HTERT RPE-1 (cell line): ENCODE data around the gene GSX1.
"Not testable (repeated sequence)": the region's sequence is repeated elsewhere in the genome, so short reads cannot be mapped to it uniquely, and the experiment has no call there.

Experiments
- in situ Hi-C: fragments of 300-500 bp; cut with MboI; formaldehyde crosslinking; loops from 4 replicates; pipeline ENCODE4 v1.14.3; 2020; ENCODE audit warnings: low sequenced_read_pairs

The GSX1 gene

GRCh38 chr13:27793507-27794367 is 1.5 kb downstream of the GSX1 start:
- in situ Hi-C loops, result no loop called here

GRCh38 chr13:27794368-27794691 is 2.0 kb downstream of the GSX1 start:
- in situ Hi-C loops, result no loop called here

DNA sequence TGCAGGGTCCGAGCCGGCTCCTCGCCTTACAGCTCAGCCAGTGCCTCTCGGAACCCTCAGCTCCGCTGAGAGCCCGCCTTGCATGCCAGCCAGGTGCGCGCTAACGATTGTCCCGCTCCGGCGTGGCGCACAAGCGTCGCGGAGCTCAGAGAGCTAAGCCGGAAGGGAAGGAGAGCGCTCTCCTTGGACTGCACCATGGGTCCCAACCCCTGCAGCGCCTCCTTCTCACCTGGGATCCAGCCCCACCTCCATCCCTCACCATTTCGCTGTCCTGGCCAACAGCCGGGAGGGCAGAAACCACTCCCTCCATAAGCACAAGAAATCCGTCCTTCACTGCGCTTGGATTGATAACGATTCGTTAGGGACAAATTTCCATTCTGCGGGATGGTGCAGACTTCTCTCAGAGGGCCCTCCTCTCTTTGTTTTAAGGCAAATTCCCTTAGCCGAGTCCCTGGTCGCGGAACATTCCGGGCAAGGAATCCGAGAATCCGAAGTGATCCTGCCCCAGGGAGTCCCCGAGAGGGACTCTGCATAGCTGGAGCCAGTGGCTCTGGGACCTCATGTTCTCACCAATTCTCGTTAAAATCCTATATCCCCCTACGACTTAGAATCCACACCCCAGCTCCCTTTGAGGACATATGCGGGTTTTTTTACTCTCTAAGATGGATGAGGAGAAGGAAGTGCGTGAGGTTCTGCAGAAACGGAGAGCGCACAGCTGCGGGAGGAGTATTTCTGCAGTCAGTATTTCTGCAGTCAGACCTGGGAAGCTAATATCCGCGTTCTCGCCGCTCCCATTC is 2.8 kb downstream of the GSX1 start:
- in situ Hi-C loops, result no loop called here

- in situ Hi-C loops, result no loop called here
Measured at GRCh38 chr13:27795718-27796019, 3.4 kb downstream of the GSX1 start.

DNA sequence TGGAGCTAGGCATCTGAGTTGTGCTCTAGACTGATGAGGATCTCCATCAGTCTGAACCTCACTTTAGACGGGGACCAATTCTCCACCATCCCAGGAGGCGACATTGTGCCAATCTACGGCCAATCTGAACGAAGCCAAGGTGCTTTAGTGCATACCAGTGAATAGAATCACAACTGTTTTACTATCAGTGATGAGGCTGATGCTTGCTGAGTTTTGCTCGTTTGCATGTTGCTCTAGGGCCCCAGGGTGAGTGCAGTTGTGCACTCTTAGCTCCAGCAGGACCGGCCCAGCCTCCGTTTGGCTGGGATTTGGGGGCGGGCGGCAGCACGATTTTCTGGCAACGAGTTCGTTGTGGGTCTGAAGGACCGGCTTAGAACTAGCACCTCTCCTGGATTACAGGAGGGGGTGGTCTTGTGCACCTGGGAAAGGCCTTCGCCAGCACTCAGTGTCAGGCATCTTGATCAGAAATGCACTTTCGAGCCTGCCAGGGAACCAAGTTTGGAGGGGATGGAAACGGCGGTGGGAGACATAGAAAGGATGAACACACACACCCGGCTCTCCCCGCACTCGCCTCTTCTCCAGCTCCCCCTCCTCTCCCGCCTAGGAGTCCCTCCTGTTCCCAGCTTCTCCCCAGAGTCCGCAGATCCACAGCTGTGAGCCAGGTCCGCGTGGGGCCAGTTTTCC is 4.4 kb downstream of the GSX1 start:
- in situ Hi-C loops, result no loop called here

- in situ Hi-C loops, result no loop called here
Measured at GRCh38 chr13:27797228-27797624, 4.9 kb downstream of the GSX1 start.

DNA sequence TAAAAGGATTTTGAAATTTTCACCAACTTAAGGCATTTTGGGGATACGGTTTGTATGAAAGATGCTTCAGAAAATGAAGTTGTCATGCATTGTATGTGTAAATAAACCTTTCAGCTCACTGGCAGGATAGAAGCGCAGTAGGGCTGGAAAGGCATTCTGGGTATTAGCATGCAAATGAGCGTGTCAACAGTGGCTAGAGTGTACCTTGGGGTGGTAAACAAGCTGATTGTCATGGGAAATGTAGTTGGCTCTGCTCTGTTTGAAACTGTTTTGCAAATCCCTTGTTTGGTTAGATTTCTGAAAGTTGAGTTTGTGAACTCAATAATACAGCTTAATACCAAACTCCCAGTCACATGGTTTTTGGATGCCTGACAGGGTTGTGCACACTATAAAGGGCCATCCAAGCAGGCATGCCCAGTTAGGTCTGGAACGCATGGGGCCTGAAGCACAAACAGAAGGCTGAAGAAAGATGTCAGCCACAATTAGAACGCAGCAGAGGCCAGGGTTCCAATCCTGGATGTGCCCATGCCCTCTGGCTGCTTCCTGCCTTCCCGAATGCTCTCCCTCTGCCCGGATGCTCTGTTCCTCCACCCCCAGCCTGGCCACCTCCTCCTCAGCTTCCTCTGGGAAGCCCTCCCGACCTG is 14.6 kb downstream of the GSX1 start:
- in situ Hi-C loops, result no loop called here

DNA sequence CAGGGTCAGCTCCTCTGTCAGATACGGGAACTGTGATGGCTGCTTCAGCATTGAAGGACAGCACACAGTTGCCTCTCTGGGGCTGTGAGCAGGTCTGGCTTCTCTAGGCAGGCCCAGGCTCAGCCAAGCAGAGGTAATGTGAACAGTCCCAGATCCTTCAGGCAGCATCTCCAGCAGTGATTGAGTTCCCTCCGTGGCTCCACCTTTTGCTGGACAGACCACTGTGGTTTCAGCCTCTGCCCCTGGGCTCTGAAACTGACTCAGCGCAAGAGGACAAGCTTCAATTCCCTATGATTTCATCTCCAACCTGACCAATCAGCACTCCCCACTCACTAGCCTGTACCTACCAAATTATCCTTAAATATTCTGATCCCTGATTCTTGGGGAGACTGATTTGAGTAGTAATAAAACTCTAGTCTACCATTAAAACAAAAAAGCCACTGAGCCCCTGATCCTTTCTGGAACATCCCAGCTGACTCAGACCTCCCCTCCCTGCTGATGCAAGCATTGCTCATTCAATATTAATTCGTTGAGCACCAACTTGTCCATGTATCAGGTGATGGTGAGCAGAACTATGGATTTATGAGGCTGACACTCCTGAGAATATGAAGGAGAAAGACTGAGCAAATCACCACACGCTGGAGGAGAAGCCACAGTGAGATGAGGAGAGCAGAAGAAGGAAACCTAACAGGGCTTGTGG is 16.7 kb downstream of the GSX1 start:
- in situ Hi-C loops, result no loop called here

GRCh38 chr13:27810009-27810408 is 17.7 kb downstream of the GSX1 start:
- in situ Hi-C loops, result no loop called here

- in situ Hi-C loops, result no loop called here
Measured at GRCh38 chr13:27810461-27810860, 18.2 kb downstream of the GSX1 start.

DNA sequence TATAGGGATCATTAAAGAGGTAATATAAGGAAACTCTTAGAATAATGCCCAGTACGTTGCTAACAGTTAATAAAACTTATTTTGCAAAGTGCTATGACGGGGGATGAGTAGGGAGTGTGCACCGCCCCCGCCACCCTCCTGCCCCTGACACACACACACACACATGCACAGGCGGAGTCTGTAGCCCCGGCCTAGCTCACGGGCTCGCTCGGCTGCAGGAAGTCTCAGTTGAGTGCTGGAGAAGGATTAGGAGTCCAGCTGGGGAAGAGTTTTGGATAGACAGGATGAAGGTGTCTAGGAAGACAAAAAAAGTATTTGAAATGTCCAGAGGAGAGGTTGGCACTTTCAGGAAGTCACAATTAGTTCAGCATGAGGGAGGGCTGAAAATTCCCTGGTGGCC is 21.5 kb downstream of the GSX1 start:
- in situ Hi-C loops, result no loop called here

GRCh38 chr13:27817832-27818231 is 25.5 kb downstream of the GSX1 start:
- in situ Hi-C loops, result not testable (repeated sequence)

GRCh38 chr13:27820524-27821482 is 28.5 kb downstream of the GSX1 start:
- in situ Hi-C loops, result no loop called here

- in situ Hi-C loops, result no loop called here
Measured at GRCh38 chr13:27821566-27821965, 29.3 kb downstream of the GSX1 start.

DNA sequence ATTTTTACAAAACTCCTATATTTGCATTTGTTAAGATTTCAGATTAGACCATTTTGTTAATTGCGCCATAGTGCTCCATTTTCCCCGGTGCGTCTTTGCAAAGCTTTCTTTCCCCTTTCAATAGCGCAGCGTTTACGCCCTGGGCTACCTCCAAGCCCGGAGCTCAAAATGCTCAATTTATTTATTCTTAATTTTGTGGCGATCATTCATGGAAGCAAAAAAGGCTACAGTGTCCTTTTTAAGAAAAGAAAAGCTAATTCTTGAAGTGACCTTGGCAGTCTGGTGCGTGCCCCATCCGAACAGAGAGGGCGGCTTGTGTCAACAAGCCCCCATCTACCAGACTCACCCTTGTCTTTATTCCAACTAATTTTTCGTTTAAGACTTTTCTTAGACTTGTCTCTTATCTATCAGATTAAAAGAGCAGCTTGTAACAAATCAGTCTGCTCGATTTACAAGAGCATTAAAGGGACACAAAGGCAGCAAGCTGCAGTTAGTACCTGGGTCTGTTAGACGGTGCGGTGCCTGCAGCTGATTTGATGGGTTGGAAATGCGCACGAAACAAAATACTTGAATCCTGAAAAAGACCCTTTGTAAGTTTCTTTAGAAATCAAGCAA is 30.1 kb downstream of the GSX1 start:
- in situ Hi-C loops, result no loop called here

GRCh38 chr13:27822873-27823311 is 30.6 kb downstream of the GSX1 start:
- in situ Hi-C loops, result no loop called here

DNA sequence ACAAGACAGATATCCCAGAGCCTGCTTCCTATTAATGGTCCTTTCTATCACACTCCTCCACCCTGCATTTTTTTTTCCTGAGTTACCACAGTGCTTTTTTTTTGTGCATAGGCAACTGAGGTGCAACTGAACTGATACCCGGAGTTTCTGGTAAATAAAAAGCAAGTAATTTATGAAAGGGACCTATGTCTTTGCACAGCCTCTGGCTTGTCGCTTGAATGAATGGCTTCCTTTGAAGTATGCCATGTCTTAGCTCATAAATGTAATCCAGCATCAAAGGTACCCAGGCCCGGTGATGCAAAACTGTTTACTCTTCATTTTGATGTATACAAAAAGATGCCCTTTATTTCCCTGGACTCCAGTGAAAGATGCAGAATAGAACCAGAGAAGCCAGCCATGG is 31.8 kb downstream of the GSX1 start:
- in situ Hi-C loops, result no loop called here

GRCh38 chr13:27825072-27825471 is 32.8 kb downstream of the GSX1 start:
- in situ Hi-C loops, result no loop called here
